ENCODE results near the gene SPTA1.

SPTA1 gene

DNA sequence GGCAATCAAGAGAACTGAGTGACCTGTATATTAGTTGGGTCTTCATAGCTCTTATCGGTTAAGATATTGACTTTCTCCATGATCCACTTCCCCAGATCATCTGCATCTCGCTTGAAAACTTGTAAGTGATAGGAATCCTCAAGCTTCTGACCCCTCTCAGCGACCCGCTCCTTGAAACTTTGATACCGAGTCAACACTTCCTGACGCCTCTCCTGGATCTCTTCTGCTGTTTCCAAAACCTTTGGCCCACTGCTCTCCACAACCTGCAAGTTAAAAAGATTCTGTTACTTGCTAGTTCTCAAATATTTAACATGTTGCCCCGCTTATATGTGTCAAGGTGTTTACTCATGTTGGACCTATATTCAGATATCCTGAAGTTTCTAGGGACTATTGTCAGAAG, 1.4 kb downstream of the SPTA1 start:
- no peak for DNase-seq (ENCODE audit: low read depth, low spot score)

DNA sequence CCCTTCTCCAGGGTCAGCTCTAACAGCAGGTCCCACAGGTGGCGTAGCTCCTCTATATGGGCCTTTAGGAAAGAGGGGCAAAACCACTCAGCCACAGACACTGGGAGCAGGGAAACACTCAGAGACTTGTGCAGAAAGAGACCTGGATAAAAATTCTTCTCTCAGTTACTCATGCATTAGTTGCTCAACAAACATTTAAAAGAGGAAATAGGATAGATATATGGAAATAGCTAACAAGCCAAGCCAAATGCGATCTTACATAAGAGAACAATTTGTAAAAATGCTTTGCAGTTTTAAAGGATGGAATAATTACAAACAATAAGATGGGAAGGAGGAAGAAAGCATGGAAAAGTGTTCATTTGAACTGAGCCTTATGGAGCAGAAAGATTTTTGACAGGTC, 4.9 kb downstream of the SPTA1 start:
- no peak for DNase-seq (ENCODE audit: low read depth, low spot score)

DNA sequence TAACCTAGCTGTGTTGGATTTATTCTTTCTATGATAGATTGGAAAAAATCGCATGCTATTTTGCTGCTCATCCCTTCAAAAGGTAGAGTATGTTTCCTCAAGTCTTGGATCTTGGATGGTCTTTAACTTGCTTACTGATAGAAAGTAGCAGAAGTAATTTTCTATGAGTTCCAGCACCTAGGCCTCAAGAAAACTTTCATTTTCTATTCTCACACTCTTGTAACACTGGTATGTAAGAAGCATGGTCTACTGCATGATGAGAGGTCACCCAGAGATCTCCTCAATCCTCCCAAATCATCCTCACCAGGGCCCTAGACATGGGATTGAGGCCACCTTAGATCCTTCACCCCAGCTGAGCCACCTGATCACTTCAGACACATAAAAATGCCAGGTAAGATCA, 7.2 kb downstream of the SPTA1 start:
- DNase-seq (ENCODE audit: low read depth, low spot score), result no peak

DNA sequence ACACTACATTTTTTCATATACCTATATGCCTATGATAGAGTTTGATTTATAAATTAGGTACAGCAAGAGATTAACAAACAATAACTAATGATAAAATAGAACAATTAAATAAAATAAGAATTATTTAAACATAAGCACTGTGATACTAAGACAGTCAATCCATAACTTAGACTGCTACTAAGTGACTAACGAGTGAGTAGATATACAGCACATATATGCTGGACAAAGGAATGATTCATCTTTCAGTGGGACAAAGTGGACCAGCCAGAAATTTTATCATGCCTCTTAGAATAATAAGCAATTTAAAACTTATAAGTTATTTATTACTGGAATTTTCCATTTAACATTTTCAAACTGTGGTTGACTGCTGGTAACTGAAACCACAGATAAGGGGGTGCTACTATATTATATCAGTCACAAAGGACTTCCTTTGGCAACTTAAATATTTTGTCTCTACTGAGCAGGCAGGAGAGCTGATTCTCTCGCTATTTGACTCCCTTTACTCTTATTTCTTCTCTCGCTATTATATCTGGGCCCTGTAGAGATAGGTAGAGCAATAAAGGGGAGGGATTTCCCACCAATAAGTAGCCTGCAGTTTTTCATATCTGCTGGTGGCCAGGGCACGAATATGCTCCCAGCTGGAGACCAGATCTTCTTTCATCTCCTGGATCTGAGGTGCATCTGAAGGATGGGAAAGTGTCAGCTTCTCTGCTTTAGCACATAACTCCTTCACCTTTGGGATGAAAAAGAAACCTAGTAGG, 10.8 kb downstream of the SPTA1 start:
- DNase-seq (ENCODE audit: low read depth, low spot score), result no peak

DNA sequence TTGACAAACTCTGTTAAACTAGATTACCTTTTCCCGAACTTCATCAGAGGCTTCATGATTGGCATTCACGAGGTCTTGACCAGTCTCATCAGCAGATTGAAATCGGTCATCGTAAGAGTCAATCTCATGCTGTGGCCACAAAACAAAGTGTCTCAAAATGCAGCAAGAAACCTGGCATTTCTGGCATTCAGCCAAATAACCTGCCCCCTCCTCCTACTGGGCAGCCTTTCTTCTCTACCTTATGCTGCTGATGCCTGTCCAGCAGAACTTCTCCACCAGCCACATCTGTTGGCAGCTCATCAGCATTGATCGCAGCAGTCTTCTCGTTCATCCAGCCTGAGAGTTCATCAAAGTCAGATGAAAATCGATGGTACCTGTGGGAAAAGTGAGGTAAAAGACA, 12.2 kb downstream of the SPTA1 start:
- no peak for DNase-seq (ENCODE audit: low read depth, low spot score)

DNA sequence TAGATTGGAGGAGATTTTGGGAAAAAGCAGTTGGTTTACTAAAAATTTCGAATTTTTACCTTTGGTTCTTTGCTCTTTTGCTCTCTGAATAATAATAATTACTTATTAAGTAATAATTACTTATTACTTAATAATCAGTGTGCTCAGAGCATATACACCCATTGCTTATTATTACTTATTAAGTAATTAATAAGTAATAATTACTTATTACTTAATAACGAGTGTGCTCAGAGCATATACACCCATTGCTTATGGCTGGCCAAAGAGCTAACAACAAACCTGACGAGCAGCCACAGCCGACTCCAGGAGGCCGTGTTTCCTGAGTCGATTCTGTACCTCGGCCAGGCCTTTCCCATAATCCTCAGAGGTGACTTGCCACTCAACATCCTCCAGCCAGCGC, 20.5 kb downstream of the SPTA1 start:
- no peak for DNase-seq (ENCODE audit: low read depth, low spot score)

DNA sequence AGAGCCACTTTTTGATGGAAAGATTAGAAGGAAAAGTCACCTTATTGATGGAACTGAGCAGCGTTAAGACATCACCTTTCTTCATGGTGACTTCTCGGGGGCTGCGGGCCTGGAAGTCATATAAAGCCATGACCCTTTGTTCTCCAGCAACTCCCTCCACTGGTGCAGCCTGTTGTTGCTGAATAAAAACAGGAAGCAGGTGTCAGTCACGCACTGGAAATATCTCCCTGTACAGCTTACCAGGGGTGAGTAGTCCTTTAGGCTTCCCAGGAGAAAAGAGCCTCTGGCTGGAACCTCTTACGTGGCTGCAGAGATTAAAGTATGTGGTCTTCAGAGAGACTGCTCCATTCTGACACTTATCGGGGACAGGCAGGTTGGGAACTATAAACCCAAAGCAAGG, 31.9 kb downstream of the SPTA1 start:
- DNase-seq (ENCODE audit: low read depth, low spot score), result no peak

DNA sequence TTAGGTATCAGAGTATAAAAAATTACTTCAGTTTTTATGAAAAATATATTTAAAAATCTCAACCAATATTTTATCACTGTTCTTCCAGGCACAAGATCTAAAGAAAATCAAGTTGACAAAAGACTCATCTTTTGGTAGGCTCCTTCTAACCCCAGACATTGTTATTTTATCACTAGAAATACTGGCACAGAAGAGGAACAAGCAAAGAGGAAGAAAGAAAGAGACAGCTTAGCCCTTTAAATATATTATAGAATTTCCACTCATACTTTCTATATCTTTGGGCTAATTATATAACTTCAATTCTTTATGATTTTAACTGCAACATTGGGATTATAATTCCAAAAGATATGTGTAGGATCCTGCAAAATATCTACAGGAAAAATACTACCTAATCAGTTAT, 32.4 kb downstream of the SPTA1 start:
- DNase-seq (ENCODE audit: low read depth, low spot score), result no peak

DNA sequence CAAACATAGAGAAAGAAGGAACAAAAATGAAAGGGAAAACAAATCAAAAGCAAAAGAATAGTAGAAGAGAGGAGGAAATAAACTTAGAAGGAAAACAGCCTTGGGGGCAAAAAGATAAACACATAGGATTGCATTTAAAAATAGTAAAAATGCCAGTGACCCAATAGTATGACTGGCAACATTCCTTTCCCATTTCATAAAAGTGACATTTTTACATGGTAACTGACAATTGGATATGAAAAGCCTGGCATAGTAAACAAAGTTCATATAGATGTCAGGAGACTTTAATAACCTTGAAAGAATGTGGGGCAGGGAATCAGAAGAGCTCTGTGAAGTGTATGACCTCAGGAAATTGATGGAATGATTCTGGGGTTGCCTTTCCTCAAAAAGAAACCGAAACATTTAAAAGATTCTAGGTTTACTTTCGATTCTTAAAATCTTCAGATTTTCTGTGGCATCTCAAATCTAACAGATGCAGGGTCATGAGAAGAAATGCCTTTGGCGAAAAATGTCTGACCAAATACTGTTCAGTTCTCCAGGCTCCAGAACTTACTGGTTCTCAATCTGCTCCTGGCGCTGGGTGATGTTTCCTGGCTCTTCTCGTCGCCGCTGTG, 33.7 kb downstream of the SPTA1 start:
- DNase-seq (ENCODE audit: low read depth, low spot score), result no peak

DNA sequence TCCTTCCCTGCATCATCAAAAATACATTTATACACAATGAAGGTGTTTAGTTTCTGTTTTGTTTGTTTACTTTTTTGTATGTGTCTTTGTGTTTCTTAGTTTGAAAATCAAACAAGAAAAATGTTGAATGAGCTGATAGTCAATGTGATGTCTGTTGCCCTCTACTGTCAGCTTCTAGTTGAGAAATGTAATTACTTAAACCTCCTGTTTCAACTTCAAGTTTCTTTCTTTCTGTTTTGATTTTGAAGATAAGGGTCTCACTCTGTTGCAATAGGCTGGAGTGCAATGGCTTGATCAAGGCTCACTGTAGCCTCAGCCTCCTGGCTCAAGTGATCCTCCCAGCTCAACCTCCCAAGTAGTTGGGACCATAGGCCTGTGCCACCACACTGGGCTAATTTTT, 37.5 kb downstream of the SPTA1 start:
- no peak for DNase-seq (ENCODE audit: low read depth, low spot score)

DNA sequence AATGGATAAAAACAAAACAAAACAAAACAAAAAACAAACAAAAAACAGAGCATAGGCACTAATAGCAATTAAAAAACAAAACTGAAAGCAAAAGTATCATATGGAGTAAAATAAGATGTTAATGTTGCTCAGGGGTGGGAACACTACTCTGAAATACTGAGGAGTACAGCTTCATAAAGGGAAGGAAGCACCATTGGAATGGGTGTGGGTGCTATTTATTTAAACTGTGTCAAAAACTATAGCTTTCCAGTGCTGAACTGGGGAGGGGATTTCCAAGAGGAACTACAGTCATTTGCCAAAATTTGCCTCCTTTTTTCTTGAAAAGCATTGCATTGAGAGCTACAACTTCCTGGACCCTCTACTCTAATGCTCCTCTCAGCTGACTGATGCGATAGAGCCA, 40.0 kb downstream of the SPTA1 start:
- no peak for DNase-seq (ENCODE audit: low read depth, low spot score)

DNA sequence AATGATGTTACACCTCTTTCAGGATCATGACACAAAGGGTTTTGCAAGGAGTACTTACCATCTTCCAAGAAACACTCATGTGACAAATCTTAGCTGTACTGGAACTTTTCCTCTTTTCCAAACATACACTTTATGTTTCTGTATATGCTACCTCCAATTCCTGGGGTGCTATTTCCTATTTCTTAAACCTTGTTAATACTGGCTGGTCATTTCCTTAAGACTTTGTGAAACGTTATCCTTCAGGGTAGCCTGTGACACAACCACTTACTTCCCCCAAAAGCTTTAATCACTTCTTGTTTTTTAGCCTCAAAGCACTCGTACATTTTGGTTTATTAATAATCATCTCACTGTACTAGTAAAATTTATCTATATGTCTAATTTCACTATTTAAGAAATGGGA, 42.1 kb downstream of the SPTA1 start:
- DNase-seq (ENCODE audit: low read depth, low spot score), result no peak

DNA sequence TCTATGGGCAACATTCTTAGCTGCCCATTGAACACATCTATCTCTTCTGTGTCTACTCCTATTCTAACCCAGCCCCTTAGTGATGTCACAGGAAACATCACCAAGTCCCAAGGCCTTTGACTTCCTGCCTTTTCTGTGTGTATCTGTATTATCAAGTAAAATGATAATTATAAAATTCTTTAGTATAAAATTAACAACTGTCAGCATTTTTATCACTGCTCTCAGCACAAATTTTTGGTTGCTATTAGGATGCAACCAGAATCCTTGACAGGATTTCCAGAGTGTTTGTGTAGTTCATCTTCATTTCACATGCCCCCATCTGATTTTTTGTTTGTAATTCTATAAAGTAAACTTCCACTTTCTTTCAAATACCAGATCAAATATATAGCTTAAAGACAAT, 47.6 kb downstream of the SPTA1 start:
- no peak for DNase-seq (ENCODE audit: low read depth, low spot score)

DNA sequence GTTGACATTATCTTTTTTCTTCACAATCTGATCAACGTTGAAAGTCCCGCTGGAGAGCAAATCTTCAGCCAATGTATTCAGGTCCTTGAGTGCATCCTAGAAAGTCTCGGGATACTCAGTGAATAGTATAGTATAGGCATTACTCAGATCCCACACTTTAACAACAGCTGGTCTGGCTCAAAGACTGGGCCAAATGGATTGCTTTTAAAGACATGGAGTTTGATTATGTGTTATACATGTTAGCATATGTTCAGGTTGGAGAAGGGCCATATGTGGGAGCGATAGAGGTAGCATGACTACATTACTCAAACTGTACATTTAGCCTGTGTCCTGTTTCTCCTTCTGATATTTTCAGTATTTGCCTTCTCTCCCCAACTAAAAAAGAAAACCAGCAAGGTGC, 48.4 kb downstream of the SPTA1 start:
- no peak for DNase-seq (ENCODE audit: low read depth, low spot score)

DNA sequence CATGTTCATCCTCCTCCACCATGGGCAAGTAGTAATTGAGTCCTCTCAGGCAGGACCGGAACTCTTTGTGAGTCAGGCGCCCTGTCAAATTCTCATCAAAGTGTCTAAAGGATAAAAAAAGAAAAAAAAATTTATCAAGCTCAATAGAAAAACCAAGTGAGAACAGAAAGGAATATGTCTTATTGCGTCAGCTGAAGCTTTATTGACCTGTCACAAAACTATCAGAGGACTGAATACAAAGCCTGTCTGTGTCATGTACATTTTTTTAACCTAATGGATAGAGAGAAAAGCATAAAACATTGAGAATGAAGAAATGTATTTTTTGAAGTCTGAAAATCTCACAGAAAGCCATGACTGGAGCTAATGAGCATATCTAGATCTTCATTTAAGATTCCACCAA, 72.8 kb downstream of the SPTA1 start:
- no peak for DNase-seq (ENCODE audit: low read depth, low spot score)

DNA sequence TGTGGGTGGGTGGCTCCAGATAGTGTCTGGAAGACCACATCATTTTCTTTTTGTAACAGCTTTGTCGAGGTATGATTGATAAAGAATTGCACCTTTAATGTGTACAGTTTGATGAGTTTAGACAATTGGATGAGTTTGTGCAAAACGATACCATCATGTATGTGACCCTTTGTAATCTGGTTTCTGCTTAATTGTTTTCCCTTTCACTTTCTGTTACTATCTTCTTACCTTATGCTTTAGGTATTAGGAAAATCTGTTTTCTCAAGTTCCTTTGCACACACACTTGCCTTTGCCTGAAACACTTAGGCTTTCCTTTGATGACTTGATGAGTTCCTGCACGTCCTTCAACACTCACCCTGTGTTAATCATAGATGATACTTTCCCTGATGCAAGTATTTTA, 74.6 kb downstream of the SPTA1 start:
- no peak for DNase-seq (ENCODE audit: low read depth, low spot score)

DNA sequence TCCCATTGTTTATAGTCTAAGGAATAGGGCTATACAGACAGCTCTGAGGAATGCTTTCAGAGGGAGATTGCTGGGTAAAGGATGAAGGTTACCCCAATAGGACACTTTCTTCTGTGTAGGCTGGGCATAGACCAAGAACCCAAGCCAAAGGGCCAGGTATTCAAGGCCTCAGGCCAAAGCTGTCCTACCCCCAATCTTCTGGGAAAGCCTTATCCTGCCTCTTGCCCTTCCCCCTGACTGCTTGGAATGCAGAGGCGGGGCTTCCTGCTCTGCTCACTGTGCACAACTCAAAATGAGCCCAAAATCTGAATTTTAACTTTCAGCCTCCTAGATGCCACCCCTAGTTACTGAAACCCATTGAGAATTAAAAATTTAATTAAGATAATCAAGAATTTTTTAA, 79.2 kb downstream of the SPTA1 start:
- DNase-seq (ENCODE audit: low read depth, low spot score), result no peak

DNA sequence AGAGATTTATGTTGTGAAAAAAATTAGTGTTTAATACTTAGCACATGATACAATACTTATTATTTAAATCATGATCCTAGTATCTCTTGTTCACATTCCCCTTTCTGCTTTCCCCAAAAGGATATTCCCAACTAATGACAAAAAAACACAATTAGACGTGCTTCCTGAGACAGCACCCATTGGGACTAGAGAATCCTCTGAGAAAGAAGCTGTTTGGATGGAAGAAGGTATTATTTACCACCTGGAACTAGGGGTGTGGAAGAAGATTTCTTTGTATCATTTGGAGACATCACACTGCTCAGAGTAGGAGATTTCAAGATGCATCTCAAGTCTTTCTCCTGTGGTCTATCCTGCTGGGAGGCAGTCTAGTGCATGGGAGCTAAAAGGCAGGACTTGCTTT, 81.5 kb downstream of the SPTA1 start, which contains the start of gene OR10Z1:
OR10Z1 (plus strand) TSS at position 301 of the 400 bp plus-strand sequence. CDS start 1,171 bp downstream, outside the sequence.
- no peak for DNase-seq (ENCODE audit: low read depth, low spot score)

DNA sequence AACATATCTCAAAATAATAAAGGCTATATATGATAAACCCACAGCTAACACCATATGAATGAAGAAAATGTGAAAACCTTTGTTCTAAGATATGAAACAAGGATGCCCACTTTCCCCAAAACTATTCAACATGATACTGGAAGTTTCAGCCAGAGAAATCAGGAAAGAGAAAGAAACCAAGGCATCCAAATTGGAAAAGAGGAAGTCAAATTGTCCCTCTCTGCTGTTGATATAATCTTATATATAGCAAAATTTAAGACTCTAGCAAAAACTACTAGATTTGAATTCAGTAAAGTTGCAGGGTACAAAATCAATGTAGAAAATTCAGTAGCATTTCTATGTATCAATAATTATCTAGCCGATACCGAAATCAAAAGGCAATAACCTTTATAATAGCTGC, 85.8 kb downstream of the SPTA1 start:
- DNase-seq (ENCODE audit: low read depth, low spot score), result no peak

DNA sequence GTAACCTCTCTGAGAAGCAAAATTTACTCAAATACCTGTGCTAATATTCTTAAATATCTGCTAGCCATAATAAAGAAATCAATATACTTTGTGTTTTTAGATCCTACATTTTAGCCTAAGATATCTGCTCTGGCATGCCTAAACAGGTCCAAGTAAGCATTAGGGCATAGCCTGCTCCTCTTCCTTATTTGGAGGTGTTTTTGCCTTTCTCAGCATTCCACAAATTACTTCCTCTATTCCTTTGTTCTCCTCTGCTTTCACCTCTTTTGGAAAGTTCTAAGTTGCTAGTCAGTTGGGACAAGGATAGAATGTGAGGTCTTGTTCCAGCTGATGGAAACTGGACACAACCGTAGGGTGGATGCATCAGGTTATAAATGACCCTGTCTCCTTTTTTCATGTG, 99.6 kb downstream of the SPTA1 start:
- no peak for DNase-seq (ENCODE audit: low read depth, low spot score)

DNA sequence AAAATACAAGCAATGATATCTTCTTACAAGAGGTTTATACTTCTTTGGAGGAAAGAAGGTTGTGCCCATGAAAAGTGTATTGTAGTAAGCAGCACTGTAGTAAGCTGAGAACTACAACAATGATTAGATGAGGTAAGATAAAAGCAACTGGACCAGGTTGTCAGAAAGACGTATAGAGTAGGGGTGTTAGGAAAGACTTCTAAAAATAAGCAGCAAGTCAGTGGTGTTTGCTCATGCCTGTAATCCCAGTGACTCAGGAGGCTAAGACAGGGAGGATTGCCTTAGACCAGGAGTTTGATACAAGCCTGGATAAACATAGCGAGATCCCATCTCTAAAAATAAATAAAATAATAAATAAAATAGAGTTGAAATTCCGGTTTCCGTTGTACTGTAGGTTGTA, 102.6 kb downstream of the SPTA1 start:
- no peak for DNase-seq (ENCODE audit: low read depth, low spot score)

DNA sequence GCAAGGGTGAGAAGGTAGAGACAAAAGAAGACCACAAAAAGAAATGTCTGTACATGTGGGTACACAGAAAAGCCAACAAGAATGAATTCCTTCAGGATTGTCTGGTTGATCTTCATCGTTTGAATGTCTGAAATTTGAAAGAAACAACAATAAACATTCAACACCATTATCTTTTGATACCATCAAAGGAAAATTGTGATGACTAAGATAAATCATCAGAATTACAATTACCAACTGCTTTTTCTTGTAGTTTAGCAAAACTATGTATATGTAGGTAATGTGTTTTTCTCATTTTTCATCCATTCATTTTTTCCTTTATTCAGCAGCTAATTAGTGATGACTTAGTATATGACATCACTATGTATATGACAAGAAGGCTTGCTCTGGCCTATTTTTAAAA, 106.8 kb downstream of the SPTA1 start, which contains the start of gene OR10X1:
OR10X1 (minus strand) TSS at position 167 of the 400 bp plus-strand sequence; CDS start at position 167, 0 bp downstream.
- no peak for DNase-seq (ENCODE audit: low read depth, low spot score)

DNA sequence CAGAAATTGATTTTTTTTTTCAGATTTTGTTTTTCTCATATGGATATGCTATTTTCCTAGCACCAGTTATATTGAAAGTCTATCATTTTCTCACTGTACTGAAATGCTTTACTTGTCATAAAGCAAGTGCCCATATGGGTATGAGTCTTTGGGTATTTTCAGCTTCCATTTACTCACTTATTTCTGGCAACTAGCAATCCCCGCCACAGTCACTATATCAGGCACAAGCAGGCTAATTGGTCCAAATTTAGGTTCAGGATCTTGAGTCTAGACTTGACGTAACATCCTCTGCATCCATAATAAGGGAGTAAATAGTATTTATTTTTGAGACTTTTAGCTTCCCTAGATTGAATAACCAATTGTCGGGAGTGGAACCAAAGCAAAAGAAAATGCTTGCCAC, 109.0 kb downstream of the SPTA1 start:
- DNase-seq (ENCODE audit: low read depth, low spot score), result no peak

Measured in brain pericyte (primary cell).